ENCODE results near the gene CRAMP1. TPM values are rescaled to one million over a fixed set of nuclear protein-coding genes. Genes with fewer than 3 reads are reported as not detected.

CRAMP1 gene
- total and polyA plus RNA-seq, 5 donors = 7.1 to 18.4 (median 13.2) TPM

DNA sequence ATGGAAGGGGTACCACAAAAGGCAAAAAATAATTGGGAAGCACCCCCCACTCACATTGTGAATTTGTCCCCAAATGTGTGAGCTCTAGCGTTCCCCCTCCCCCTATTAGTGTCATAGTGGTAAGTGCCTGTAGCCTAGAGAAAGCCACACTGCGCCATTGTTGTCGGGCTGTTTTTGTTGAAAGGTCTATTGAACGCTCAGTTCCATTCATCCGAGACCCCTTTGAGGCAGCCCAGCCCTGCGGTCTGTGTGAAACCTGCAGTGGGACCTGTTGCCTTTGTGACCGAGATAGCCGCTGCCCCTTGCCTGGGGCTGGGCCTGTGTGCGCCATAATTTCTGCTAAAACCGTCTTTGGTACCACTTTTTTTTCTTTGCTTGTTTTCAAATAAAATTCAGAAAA, 68.9 kb downstream of the CRAMP1 start:
- WGBS = 95% methylated on average over 10 of the region's 10 CpGs
- intact Hi-C loops (cut with DNase I) = no loop called here
- Histone ChIP-seq H3K4me1 (ENCODE audit: control insufficient read depth, insufficient read depth, low read length) (no peaks in the 10 kb centered on the region), H3K27me3 (ENCODE audit: control insufficient read depth, insufficient read depth) (no peaks in the 10 kb centered on the region), H3K9me3 (ENCODE audit: control insufficient read depth, low read length) (no peaks in the 10 kb centered on the region), H3K27ac (ENCODE audit: low read length) (no peak overlapping the region), H3K4me3 (ENCODE audit: low read length) (no peak overlapping the region)
- DNase-seq (no peak), ATAC-seq (no peak)

DNA sequence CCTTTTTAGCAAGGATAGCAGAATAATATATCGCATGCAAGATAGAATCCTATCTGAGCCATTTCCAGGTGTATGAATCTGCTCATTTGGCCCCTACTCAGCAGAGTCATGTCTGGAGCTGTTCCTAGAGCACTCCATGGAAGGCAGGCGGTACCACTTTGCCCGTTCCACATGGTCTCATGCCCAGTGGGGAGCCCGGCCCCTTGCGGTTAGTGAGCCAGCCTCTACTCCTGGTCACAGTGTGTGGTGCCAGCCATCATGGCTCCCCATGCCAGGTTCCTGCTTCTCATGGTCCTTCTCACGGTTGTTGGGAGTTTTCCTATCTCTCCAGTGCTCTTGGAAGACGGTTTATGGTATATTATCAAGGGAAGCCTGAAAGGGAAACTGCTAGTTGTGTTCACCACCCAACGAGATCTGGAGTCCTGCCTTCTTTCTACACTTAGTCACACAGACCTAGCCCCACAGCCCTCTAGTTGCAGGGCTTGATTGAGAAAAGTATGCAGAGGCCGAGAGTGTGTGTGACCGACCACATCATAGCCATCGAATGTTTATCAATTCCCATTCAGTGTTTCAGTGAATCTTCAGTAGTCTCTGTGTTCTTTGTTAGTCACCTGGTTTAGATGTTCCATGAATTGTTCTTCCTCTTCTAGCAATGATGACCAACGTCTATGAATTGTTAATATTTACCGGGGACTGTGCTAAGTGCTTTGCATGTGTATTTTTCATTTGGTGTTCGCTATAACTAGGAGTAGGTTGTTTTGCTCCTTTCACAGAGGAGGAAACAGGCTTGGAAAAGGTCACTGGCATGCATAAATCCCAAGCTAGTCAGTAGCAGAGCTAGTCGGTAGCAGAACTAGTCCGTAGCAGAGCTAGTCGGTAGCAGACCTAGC, 75.5 kb downstream of the CRAMP1 start:
- H3K27ac ChIP-seq (ENCODE audit: low read length) = no peak overlapping the region

DNA sequence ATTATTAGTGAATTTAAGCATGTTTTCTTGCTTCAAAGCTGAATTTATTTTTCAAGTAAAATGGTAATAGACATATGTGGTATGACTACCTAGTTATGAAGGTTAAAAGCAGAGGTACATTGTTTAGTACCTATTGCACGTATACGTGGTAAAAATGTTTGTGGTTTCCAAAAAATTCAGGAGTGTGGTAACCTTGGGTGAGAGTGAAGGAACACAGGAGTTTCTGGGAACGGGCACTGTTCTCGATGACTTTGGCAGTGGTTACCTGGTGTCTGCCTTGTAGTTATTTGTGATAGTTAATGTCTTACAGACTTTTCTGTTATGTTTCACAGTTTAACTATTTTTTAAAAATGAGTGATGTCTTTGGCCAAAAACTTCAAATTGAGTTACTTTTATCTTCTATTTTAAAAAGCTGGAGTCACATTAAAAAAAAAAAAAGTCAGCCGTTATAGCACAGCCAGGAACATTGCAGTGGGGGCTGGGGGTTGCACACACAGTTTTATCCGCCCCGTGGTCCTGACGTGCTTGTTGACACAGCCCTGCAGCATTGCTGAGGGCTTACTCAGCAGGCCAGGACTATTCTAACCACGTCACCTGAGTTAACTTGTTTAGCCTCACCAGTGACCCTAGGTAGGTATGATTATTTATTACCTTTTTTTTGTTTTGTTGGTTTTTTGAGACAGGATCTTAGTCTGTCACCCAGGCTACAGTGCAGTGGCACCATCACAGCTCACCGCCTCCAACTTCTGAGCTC, 76.8 kb downstream of the CRAMP1 start:
- DNase-seq (no peak), ATAC-seq (no peak)
- intact Hi-C loops (cut with DNase I) = no loop called here
- Histone ChIP-seq H3K4me1 (ENCODE audit: control insufficient read depth, insufficient read depth, low read length) (no peaks in the 10 kb centered on the region), H3K4me3 (ENCODE audit: low read length) (no peak overlapping the region), H3K27ac (ENCODE audit: low read length) (no peak overlapping the region), H3K9me3 (ENCODE audit: control insufficient read depth, low read length) (no peaks in the 10 kb centered on the region), H3K27me3 (ENCODE audit: control insufficient read depth, insufficient read depth) (no peaks in the 10 kb centered on the region)
- WGBS = 82% methylated on average over 10 of the region's 10 CpGs

More for the DNA sequence above, 75.5 kb downstream of the CRAMP1 start:
- DNase-seq (no peak), ATAC-seq (no peak)
- intact Hi-C loops (cut with DNase I) = no loop called here
- no peaks in the 10 kb centered on the region for H3K27me3 ChIP-seq (ENCODE audit: control insufficient read depth, insufficient read depth)
- 91% methylated on average over 17 of the region's 17 CpGs for WGBS
- H3K4me1 ChIP-seq (ENCODE audit: control insufficient read depth, insufficient read depth, low read length) = no peaks in the 10 kb centered on the region
- H3K9me3 ChIP-seq (ENCODE audit: control insufficient read depth, low read length) = no peaks in the 10 kb centered on the region
- H3K4me3 ChIP-seq (ENCODE audit: low read length) = no peak overlapping the region

DNA sequence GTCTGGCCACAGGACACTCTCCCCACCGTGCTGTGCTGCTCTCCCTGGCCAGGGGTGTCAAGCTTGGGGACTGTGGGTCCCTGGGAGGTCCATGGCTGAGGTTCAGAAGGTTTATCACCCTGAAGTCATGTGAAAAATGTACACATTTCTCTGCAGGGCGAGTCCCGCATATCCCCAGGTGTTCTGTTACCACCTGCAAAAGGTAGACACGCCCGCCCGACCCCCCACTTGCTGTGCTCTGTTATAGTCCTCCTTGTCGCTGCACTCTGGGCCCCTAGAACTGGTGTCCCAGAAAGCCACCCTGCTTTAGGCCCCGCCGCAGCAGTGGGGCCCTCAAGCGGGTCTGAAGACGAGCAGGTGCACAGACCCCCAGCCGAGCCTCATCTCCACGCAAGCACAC, 77.7 kb downstream of the CRAMP1 start:
- Histone ChIP-seq H3K4me3 (ENCODE audit: low read length) (no peak overlapping the region), H3K4me1 (ENCODE audit: control insufficient read depth, insufficient read depth, low read length) (no peaks in the 10 kb centered on the region), H3K27ac (ENCODE audit: low read length) (no peak overlapping the region), H3K9me3 (ENCODE audit: control insufficient read depth, low read length) (no peaks in the 10 kb centered on the region), H3K27me3 (ENCODE audit: control insufficient read depth, insufficient read depth) (no peaks in the 10 kb centered on the region)
- WGBS = 95% methylated on average over 13 of the region's 13 CpGs
- intact Hi-C loops (cut with DNase I) = no loop called here
- no peak for DNase-seq
- no peak for ATAC-seq

DNA sequence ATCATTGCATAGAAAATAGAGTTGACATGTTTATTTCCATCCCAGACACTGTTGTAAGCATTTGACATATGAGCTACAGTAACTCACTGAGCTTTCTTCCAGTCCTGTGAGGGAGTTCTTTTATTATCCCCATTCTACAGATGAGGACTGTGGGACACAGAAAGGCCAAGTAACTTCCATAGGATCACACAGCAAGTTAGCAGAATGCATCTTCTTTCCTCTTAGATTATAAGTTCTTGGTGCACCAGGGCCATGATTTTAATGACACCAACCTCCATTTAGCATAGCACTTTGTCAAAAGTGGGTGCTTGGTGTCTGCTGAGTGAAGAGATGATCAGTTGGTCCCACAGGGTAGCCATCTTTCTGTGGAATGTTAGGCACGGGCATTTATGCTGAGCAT, 78.7 kb downstream of the CRAMP1 start:
- no peaks in the 10 kb centered on the region for H3K27me3 ChIP-seq (ENCODE audit: control insufficient read depth, insufficient read depth)
- H3K27ac ChIP-seq (ENCODE audit: low read length) = no peak overlapping the region
- DNase-seq = no peak
- no peak overlapping the region for H3K4me3 ChIP-seq (ENCODE audit: low read length)
- no peak for ATAC-seq
- H3K4me1 ChIP-seq (ENCODE audit: control insufficient read depth, insufficient read depth, low read length) = no peaks in the 10 kb centered on the region
- intact Hi-C loops (cut with DNase I) = no loop called here
- no peaks in the 10 kb centered on the region for H3K9me3 ChIP-seq (ENCODE audit: control insufficient read depth, low read length)
- 76% methylated on average over 1 of the region's 1 CpG for WGBS

DNA sequence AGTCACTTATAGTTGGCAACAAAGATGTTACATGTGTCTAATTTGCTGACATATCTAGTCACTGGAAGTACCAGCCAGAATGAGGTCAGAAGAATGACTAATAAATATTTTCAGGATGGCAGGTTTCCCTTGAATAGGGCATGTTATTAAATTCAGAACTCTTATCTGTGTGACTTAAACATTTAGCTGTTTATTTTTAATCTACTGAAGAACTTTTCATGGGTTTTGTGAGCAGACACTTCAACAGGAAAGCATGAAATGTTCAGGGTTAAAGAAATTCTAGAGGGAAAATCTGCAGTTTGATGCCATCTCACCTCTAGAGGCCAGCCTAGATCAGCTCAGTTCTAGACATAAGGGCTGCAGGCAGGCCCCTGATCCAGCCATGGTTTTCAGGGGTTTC, 79.1 kb downstream of the CRAMP1 start:
- DNase-seq (no peak), ATAC-seq (no peak)
- H3K9me3 ChIP-seq (ENCODE audit: control insufficient read depth, low read length) = no peaks in the 10 kb centered on the region
- no peaks in the 10 kb centered on the region for H3K4me1 ChIP-seq (ENCODE audit: control insufficient read depth, insufficient read depth, low read length)
- no peaks in the 10 kb centered on the region for H3K27me3 ChIP-seq (ENCODE audit: control insufficient read depth, insufficient read depth)
- intact Hi-C loops (cut with DNase I) = no loop called here
- no peak overlapping the region for H3K4me3 ChIP-seq (ENCODE audit: low read length)
- H3K27ac ChIP-seq (ENCODE audit: low read length) = no peak overlapping the region

DNA sequence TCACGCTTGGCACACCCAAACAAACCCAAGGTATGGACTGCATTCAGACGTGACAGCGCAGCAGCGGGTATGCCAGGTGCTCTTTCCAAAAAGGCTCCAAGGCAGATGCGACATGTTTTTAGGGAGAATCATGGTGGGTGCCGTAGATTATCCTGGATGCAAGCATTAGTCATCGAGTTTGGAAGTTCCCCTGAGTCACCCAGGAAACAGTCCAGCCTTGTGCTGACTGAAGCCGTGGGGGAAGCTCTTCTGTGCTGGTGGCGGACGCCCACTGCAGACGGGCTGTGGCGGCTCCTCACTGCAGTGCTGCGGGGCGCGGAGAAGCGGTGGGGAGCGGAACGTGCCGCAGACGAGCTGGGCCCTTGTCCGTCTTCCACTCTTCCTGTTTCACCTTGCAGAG, 79.8 kb downstream of the CRAMP1 start:
- 90% methylated on average over 21 of the region's 21 CpGs for WGBS
- no peak for ATAC-seq
- intact Hi-C loops (cut with DNase I) = no loop called here
- no peak overlapping the region for H3K4me3 ChIP-seq (ENCODE audit: low read length)
- H3K4me1 ChIP-seq (ENCODE audit: control insufficient read depth, insufficient read depth, low read length) = no peaks in the 10 kb centered on the region
- no peak for DNase-seq
- no peaks in the 10 kb centered on the region for H3K27me3 ChIP-seq (ENCODE audit: control insufficient read depth, insufficient read depth)
- no peak overlapping the region for H3K27ac ChIP-seq (ENCODE audit: low read length)
- H3K9me3 ChIP-seq (ENCODE audit: control insufficient read depth, low read length) = no peaks in the 10 kb centered on the region

DNA sequence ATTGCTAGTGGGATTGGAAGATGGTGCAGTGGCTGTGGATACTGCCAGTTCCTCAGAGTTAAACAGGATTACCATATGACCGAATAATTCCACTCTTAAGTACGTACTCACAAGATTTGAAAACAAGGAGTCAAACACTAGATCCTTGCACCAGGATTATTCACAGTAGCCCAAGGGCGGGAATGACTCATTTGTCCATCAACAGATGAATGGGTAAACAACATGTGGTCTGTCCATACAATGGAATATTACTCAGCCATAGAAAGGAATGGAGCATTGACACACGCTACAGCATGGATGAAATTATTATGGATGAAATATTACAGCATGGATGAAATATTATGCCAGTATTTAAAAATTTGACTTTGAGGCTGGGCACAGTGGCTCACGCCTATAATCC, 84.7 kb downstream of the CRAMP1 start:
- no peaks in the 10 kb centered on the region for H3K27me3 ChIP-seq (ENCODE audit: control insufficient read depth, insufficient read depth)
- no peaks in the 10 kb centered on the region for H3K9me3 ChIP-seq (ENCODE audit: control insufficient read depth, low read length)
- no peaks in the 10 kb centered on the region for H3K4me1 ChIP-seq (ENCODE audit: control insufficient read depth, insufficient read depth, low read length)
- DNase-seq (no peak), ATAC-seq (no peak)
- H3K4me3 ChIP-seq (ENCODE audit: low read length) = no peak overlapping the region
- WGBS = over 99% methylated on average over 5 of the region's 5 CpGs
- no peak overlapping the region for H3K27ac ChIP-seq (ENCODE audit: low read length)
- intact Hi-C loops (cut with DNase I) = no loop called here

DNA sequence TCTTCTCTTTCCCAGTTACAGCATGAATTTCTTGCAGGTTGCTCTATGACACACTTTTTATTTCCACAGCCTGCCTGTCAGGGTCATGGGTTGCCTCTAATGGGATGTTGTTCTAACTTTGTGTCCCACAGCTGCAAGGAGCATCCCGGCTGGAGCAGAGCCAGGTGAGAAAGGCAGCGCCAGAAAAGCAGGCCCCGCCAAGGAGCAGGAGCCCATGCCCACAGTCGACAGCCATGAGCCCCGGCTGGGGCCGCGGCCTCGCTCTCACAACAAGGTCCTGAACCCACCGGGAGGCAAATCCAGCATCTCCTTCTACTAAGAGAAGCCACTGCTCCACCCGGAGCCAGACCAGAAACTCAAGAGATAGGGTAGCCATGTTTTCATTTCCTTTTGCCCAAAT, 86.5 kb downstream of the CRAMP1 start:
- intact Hi-C loops (cut with DNase I) = no loop called here
- no peaks in the 10 kb centered on the region for H3K4me1 ChIP-seq (ENCODE audit: control insufficient read depth, insufficient read depth, low read length)
- no peak overlapping the region for H3K27ac ChIP-seq (ENCODE audit: low read length)
- ATAC-seq (no peak), DNase-seq (no peak)
- no peaks in the 10 kb centered on the region for H3K9me3 ChIP-seq (ENCODE audit: control insufficient read depth, low read length)
- no peaks in the 10 kb centered on the region for H3K27me3 ChIP-seq (ENCODE audit: control insufficient read depth, insufficient read depth)
- WGBS = 83% methylated on average over 10 of the region's 10 CpGs
- H3K4me3 ChIP-seq (ENCODE audit: low read length) = no peak overlapping the region

DNA sequence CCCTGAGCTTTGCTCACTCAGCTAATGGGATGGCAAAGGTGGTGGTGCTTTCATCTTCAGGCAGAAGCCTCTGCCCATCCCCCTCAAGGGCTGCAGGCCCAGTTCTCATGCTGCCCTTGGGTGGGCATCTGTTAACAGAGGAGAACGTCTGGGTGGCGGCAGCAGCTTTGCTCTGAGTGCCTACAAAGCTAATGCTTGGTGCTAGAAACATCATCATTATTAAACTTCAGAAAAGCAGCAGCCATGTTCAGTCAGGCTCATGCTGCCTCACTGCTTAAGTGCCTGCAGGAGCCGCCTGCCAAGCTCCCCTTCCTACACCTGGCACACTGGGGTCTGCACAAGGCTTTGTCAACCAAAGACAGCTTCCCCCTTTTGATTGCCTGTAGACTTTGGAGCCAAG, 88.1 kb downstream of the CRAMP1 start:
- Histone ChIP-seq H3K9me3 (ENCODE audit: control insufficient read depth, low read length) (no peaks in the 10 kb centered on the region), H3K4me1 (ENCODE audit: control insufficient read depth, insufficient read depth, low read length) (no peaks in the 10 kb centered on the region), H3K27ac (ENCODE audit: low read length) (no peak overlapping the region), H3K27me3 (ENCODE audit: control insufficient read depth, insufficient read depth) (no peaks in the 10 kb centered on the region), H3K4me3 (ENCODE audit: low read length) (no peak overlapping the region)
- WGBS = 89% methylated on average over 3 of the region's 3 CpGs
- ATAC-seq (no peak), DNase-seq (no peak)
- intact Hi-C loops (cut with DNase I) = no loop called here

DNA sequence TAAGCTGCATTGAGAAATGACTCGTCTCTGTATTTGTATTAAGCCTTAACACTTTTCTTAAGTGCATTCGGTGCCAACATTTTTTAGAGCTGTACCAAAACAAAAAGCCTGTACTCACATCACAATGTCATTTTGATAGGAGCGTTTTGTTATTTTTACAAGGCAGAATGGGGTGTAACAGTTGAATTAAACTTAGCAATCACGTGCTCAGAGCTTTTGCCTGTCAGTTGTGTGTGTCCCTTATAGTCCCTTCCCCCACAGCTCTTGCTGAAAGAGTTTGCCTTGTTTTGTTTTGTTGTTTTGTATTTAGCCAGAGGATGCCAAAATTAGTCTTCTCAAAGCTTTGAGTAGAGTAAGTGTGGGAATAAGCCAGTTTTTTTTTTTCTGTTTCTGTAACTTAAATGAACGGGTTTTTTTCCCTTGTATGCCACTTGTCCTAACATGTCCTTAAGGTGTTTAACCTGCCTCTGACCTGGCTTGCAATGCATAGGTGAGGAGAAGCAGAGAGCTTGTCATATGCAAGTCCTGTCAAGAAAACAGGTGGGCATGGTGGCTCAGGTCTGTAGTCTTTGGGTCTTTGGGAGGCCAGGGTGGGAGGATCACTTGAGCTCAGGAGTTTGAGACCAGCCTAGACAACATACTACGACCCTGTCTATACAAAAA, 89.2 kb downstream of the CRAMP1 start:
- intact Hi-C loops (cut with DNase I) = no loop called here

More for the DNA sequence above, 89.2 kb downstream of the CRAMP1 start:
- no peak overlapping the region for H3K27ac ChIP-seq (ENCODE audit: low read length)
- DNase-seq (no peak), ATAC-seq (no peak)
- H3K9me3 ChIP-seq (ENCODE audit: control insufficient read depth, low read length) = no peaks in the 10 kb centered on the region
- H3K4me1 ChIP-seq (ENCODE audit: control insufficient read depth, insufficient read depth, low read length) = no peaks in the 10 kb centered on the region
- H3K27me3 ChIP-seq (ENCODE audit: control insufficient read depth, insufficient read depth) = no peaks in the 10 kb centered on the region
- WGBS = 84% methylated on average over 6 of the region's 6 CpGs
- H3K4me3 ChIP-seq (ENCODE audit: low read length) = no peak overlapping the region
